Sigmoid colon (tissue), 7 donors: ENCODE measurements around the gene PPM1L. TPM values are rescaled to one million over a fixed set of nuclear protein-coding genes. Genes with fewer than 3 reads are reported as not detected.

Source experiments
- DNase-seq: peaks from one replicate; pipeline ENCODE4 v3.0.0-alpha.2; 2019
- H3K27ac ChIP-seq, 4 donors: fragments of 200-600 bp; sonication (generic); one replicate each; pipeline ENCODE4 v1.5.1; 2016 to 2019; ENCODE audit warnings: mild to moderate bottlenecking in 1 of 4
- H3K27me3 ChIP-seq, 3 donors: fragments of 200-600 bp; sonication (generic); one replicate each; pipeline ENCODE4 v1.5.1; 2019; ENCODE audit warnings: mild to moderate bottlenecking in 1 of 3
- H3K36me3 ChIP-seq, 4 donors: fragments of 200-600 bp; sonication (generic); one replicate each; pipeline ENCODE4 v1.5.1; 2016 to 2019
- H3K4me1 ChIP-seq, 4 donors: fragments of 200-600 bp; sonication (generic); one replicate each; pipeline ENCODE4 v1.5.1; 2017 to 2019
- H3K4me3 ChIP-seq, 4 donors: fragments of 200-600 bp; sonication (generic); one replicate each; pipeline ENCODE4 v1.5.1; 2017 to 2019; ENCODE audit warnings: mild to moderate bottlenecking in 2 of 4, moderate library complexity in 1 of 4
- H3K9me3 ChIP-seq, 4 donors: fragments of 200-600 bp in 3 of 4; sonication (generic) in 3 of 4; one replicate each; pipeline versions ENCODE4 v1.5.1 to v1.6.1; 2013 to 2019
- EP300 ChIP-seq, 4 donors: sonication (generic); formaldehyde crosslinking; IDR thresholded peaks; one replicate each; pipeline ENCODE4 v1.6.1; 2017; ENCODE audit warnings: antibody characterized with exemption in 4 of 4
- POLR2A ChIP-seq, 2 donors: fragments of 450-650 bp; IDR thresholded peaks; one replicate each; pipeline ENCODE4 v1.6.1; 2016; ENCODE audit warnings: antibody characterized with exemption in 2 of 2, mild to moderate bottlenecking in 2 of 2, moderate library complexity in 2 of 2
- POLR2AphosphoS5 ChIP-seq, 4 donors: sonication (generic); formaldehyde crosslinking; IDR thresholded peaks; one replicate each; pipeline ENCODE4 v1.6.1; 2017; ENCODE audit warnings: antibody characterized with exemption in 4 of 4
- WGBS, 2 donors: extraction: QIAGEN DNeasy Blood & Tissue Kit; methylation state at CpG; one replicate each; pipeline ENCODE4 v1.1.7; 2013; 5-methylcytosine and 5-hydroxymethylcytosine counted together
- intact Hi-C: fragments of 100-400 bp; cut with DNase I; formaldehyde crosslinking; loops from one replicate; pipeline ENCODE4 v1.15.1; 2023
- polyA plus RNA-seq, 3 donors: library from polyadenylated mRNA; stranded (reverse); fragments of 200-250 nt; gene quantifications; one replicate each; pipeline ENCODE4 v1.2.3, GENCODE V29; 2013
- total RNA-seq, 4 donors: library from RNA; depleted of rRNA; stranded (reverse); fragments of >200 nt; gene quantifications; one replicate each; pipeline ENCODE4 v1.1.0, GENCODE V29; 2016
- TF ChIP-seq, protein P1 (sequence below), 4 experiments: fragments of 450-650 bp in 3 of 4; fragments of 200-600 bp in 1 of 4; IDR thresholded peaks; one replicate each; pipeline ENCODE4 v1.5.1; 2016 to 2019; ENCODE audit warnings: antibody characterized with exemption in 4 of 4, mild to moderate bottlenecking in 3 of 4, moderate library complexity in 2 of 4
- donor health status: healthy with polysubstance abuse.
- donor health status: Bipolar disorder and iron deficiency.
- donor health status: healthy.

The PPM1L gene
- total and polyA plus RNA-seq, 7 donors = 1.2 to 50.2 (median 33.2) TPM

GRCh38 chr3:160811237-160811548, 55.2 kb downstream of the PPM1L start:
- no peak for TF ChIP-seq EP300 (IDR thresholded peaks at IDR 0.05)
- TF ChIP-seq POLR2A (IDR thresholded peaks at IDR 0.05) = no peak
- TF ChIP-seq, protein P1, sequence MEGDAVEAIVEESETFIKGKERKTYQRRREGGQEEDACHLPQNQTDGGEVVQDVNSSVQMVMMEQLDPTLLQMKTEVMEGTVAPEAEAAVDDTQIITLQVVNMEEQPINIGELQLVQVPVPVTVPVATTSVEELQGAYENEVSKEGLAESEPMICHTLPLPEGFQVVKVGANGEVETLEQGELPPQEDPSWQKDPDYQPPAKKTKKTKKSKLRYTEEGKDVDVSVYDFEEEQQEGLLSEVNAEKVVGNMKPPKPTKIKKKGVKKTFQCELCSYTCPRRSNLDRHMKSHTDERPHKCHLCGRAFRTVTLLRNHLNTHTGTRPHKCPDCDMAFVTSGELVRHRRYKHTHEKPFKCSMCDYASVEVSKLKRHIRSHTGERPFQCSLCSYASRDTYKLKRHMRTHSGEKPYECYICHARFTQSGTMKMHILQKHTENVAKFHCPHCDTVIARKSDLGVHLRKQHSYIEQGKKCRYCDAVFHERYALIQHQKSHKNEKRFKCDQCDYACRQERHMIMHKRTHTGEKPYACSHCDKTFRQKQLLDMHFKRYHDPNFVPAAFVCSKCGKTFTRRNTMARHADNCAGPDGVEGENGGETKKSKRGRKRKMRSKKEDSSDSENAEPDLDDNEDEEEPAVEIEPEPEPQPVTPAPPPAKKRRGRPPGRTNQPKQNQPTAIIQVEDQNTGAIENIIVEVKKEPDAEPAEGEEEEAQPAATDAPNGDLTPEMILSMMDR (IDR thresholded peaks at IDR 0.05) = no peak
- no peak for TF ChIP-seq POLR2AphosphoS5 (IDR thresholded peaks at IDR 0.05)
- intact Hi-C loops = no loop called here
- Histone ChIP-seq H3K4me3 (no peak overlapping the region), H3K4me1 (peaks cover 0 to 56% (median 44%) of the 10 kb centered on the region in 4 donors), H3K27ac (peak overlapping the region in 3 of 4 donors; percentile 27 to 68 (median 57)), H3K36me3 (no peaks in the 10 kb centered on the region), H3K9me3 (no peaks in the 10 kb centered on the region), H3K27me3 (no peaks in the 10 kb centered on the region)
- DNase-seq = no peak
- 84 to 92% methylated on average over 1 of the region's 1 CpG for WGBS, 2 donors

- H3K27ac ChIP-seq = peak overlapping the region in 3 of 4 donors; percentile 28 to 68 (median 57)
- peaks cover 0 to 56% (median 42%) of the 10 kb centered on the region in 4 donors for H3K4me1 ChIP-seq
These were observed 56.3 kb downstream of the PPM1L start for GRCh38 chr3:160812304-160812703.

DNA sequence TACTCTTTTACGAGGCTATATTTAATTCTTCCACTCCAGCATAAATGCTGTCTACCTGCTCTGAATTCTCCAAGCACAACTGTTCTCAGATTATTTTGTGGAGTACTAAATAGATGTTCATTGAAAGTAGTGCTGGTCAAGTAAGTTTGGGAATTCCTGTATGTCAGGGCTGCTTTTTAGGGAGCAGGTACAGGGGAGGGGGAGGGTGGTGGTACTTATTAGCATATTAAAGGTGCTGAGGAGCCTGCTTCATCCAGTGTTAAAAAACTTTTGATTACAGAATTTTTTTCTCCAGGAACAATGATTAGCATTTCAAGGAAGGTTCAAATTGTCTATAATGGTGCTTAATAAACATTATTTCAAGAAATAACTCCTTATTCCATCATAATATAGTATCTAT, 59.2 kb downstream of the PPM1L start:
- Histone ChIP-seq H3K27me3 (no peaks in the 10 kb centered on the region), H3K36me3 (no peaks in the 10 kb centered on the region), H3K27ac (peak overlapping the region in 1 of 4 donors; percentile 27), H3K4me3 (no peak overlapping the region), H3K4me1 (peaks cover 0 to 37% (median 22%) of the 10 kb centered on the region in 4 donors), H3K9me3 (no peaks in the 10 kb centered on the region)
- intact Hi-C loops = no loop called here
- WGBS, 2 donors = 98% methylated on average over 1 of the region's 1 CpG
- TF ChIP-seq, protein P1 (IDR thresholded peaks at IDR 0.05) = no peak
- TF ChIP-seq EP300 (IDR thresholded peaks at IDR 0.05) (no peak), POLR2A (IDR thresholded peaks at IDR 0.05) (no peak), POLR2AphosphoS5 (IDR thresholded peaks at IDR 0.05) (no peak)
- DNase-seq = no peak

More at GRCh38 chr3:160812304-160812703, 56.3 kb downstream of the PPM1L start:
- WGBS, 2 donors = 64 to 65% methylated on average over 3 of the region's 3 CpGs
- Histone ChIP-seq H3K36me3 (no peaks in the 10 kb centered on the region), H3K4me3 (no peak overlapping the region), H3K27me3 (no peaks in the 10 kb centered on the region), H3K9me3 (no peaks in the 10 kb centered on the region)
- TF ChIP-seq EP300 (IDR thresholded peaks at IDR 0.05) (no peak), POLR2AphosphoS5 (IDR thresholded peaks at IDR 0.05) (no peak), POLR2A (IDR thresholded peaks at IDR 0.05) (no peak)
- TF ChIP-seq, protein P1 (IDR thresholded peaks at IDR 0.05) = no peak
- no peak for DNase-seq
- intact Hi-C loops = no loop called here

DNA sequence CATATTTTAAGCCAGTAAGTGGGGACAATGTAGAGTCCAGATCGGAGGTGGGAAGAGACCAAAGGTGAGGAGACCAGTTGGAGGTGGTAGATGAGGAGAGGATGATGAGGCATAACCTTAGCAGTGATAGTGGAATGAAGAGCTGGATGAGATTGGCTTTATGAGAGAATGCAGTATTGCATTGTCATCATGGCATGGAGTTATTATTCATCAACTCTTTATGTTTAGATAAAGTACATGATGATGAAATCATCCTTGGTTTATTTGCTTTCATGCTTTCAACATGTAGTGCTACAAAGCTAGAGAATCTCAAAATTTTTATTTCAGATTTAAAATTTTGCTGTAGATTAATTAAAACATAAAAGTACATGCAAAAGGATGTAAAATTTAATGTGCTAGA, 64.0 kb downstream of the PPM1L start:
- WGBS, 2 donors = 90 to 97% methylated on average over 1 of the region's 1 CpG
- H3K36me3 ChIP-seq = no peaks in the 10 kb centered on the region
- intact Hi-C loops = no loop called here

More for the DNA sequence above, 64.0 kb downstream of the PPM1L start:
- Histone ChIP-seq H3K27ac (no peak overlapping the region), H3K27me3 (no peaks in the 10 kb centered on the region), H3K9me3 (no peaks in the 10 kb centered on the region), H3K4me1 (peaks cover 0 to 16% (median 4%) of the 10 kb centered on the region in 4 donors), H3K4me3 (no peak overlapping the region)
- DNase-seq = no peak
- TF ChIP-seq, protein P1 (IDR thresholded peaks at IDR 0.05) = no peak
- TF ChIP-seq EP300 (IDR thresholded peaks at IDR 0.05) (no peak), POLR2AphosphoS5 (IDR thresholded peaks at IDR 0.05) (no peak), POLR2A (IDR thresholded peaks at IDR 0.05) (no peak)
